HCT116 (cell line): ENCODE results near the gene CARD10. TPM values are rescaled to one million over a fixed set of nuclear protein-coding genes. Genes with fewer than 3 reads are reported as not detected.

Experiments used
- ATAC-seq: fragments of 200-7000 bp; cut with Tn5 transposase; 2 replicates; pipeline ENCODE4 v1.9.1; 2020; ENCODE audit warnings: mild to moderate bottlenecking, moderate library complexity
- BruUV-seq: library from RNA; stranded (reverse); fragments of 400-500 nt; replicated peaks from 2 replicates; lab custom pipeline; 2021; lab: Mats Ljungman, UMichigan
- CTCF ChIA-PET: fragments of 300-600 bp; sonication (Branson Sonifier 250); formaldehyde crosslinking; loops from one replicate; lab custom pipeline; 2021; ENCODE audit warnings: antibody characterized with exemption; lab: Charles Lee
- POLR2A ChIA-PET: fragments of 300-600, 350-600 bp; sonication (Branson Sonifier 250); formaldehyde crosslinking; loops from one replicate; lab custom pipeline; 2021; ENCODE audit warnings: antibody characterized with exemption; lab: Charles Lee
- RAD21 ChIA-PET, 2 experiments: fragments of 300-600 bp; sonication (Branson Sonifier 250); formaldehyde crosslinking; loops; one replicate each; lab custom pipeline; 2023; ENCODE audit warnings: low total read pairs in 2 of 2; ENCODE audit not compliant: uncharacterized antibody in 2 of 2, unreplicated experiment in 2 of 2, low non-redundant PET in 1 of 2; lab: Charles Lee
- DNase-seq: peaks from one replicate; pipeline ENCODE4 v3.0.0-alpha.2; 2010; ENCODE audit warnings: low read depth, low spot score
- H2AFZ ChIP-seq: fragments of 200-600 bp; shearing (Covaris generic), sonication (generic); 2 replicates; pipeline ENCODE4 v1.6.1; 2017; ENCODE audit warnings: low read depth, mixed run types, mixed read lengths, antibody characterized with exemption, low read length; ENCODE audit not compliant: poor library complexity, severe bottlenecking
- H3K27ac ChIP-seq: 2 replicates; pipeline ENCODE4 v1.5.1; 2012; ENCODE audit warnings: low read depth, low read length
- H3K27me3 ChIP-seq: fragments of 200-600 bp; sonication (generic); 2 replicates; pipeline ENCODE4 v1.6.1; 2016; ENCODE audit warnings: mixed run types, low read length, mixed read lengths; ENCODE audit not compliant: insufficient read depth
- H3K36me3 ChIP-seq, 2 experiments: fragments of 200-500 bp in 1 of 2; fragments of 200-600 bp in 1 of 2; sonication (Bioruptor generic) in 1 of 2; sonication (generic) in 1 of 2; 2 replicates each; pipeline versions ENCODE4 v1.5.1 to v1.6.1; 2014 to 2016; ENCODE audit warnings: low read length in 2 of 2, inconsistent platforms in 1 of 2, mixed read lengths in 1 of 2, mixed run types in 1 of 2; ENCODE audit not compliant: insufficient read depth in 2 of 2, control insufficient read depth in 1 of 2
- H3K4me1 ChIP-seq, 2 experiments: fragments of 200-600 bp in 1 of 2; sonication (generic) in 1 of 2; 2 replicates each; pipeline versions ENCODE4 v1.5.1 to v1.6.1; 2012 to 2017; ENCODE audit warnings: low read length in 2 of 2, inconsistent platforms in 1 of 2, mild to moderate bottlenecking in 1 of 2, mixed read lengths in 1 of 2, mixed run types in 1 of 2, moderate library complexity in 1 of 2; ENCODE audit not compliant: insufficient read depth in 2 of 2, control insufficient read depth in 1 of 2
- H3K4me2 ChIP-seq: fragments of 200-600 bp; sonication (generic); 2 replicates; pipeline ENCODE4 v1.6.1; 2017; ENCODE audit warnings: mixed run types, low read length, mixed read lengths
- H3K4me3 ChIP-seq, 2 experiments: fragments of 200-600 bp in 1 of 2; sonication (generic) in 1 of 2; replicated peaks in 1 of 2; 2 replicates each; pipeline ENCODE4 v1.5.1; 2011 to 2016; ENCODE audit warnings: low read length in 2 of 2, control low read depth in 1 of 2, low read depth in 1 of 2, mild to moderate bottlenecking in 1 of 2, mixed read lengths in 1 of 2, mixed run types in 1 of 2
- H3K79me2 ChIP-seq: fragments of 200-600 bp; sonication (generic); 2 replicates; pipeline ENCODE4 v1.6.1; 2017; ENCODE audit warnings: mild to moderate bottlenecking, mixed run types, low read length, moderate library complexity, mixed read lengths; ENCODE audit not compliant: insufficient read depth
- H3K9ac ChIP-seq: fragments of 200-600 bp; sonication (generic); 2 replicates; pipeline ENCODE4 v1.6.1; 2016; ENCODE audit warnings: low read length, mixed read lengths
- H3K9me2 ChIP-seq: fragments of 200-600 bp; sonication (generic), shearing (Covaris generic); 2 replicates; pipeline ENCODE4 v1.6.1; 2017; ENCODE audit warnings: mixed run types, mild to moderate bottlenecking, moderate library complexity; ENCODE audit not compliant: insufficient read depth
- H3K9me3 ChIP-seq, 2 experiments: fragments of 200-500 bp in 1 of 2; fragments of 200-600 bp in 1 of 2; sonication (Bioruptor generic) in 1 of 2; sonication (generic) in 1 of 2; 2 replicates each; pipeline ENCODE4 v1.6.1; 2014 to 2017; ENCODE audit warnings: low read length in 2 of 2, mixed read lengths in 2 of 2, inconsistent platforms in 1 of 2, low read depth in 1 of 2, mild to moderate bottlenecking in 1 of 2, mixed run types in 1 of 2, moderate library complexity in 1 of 2; ENCODE audit not compliant: control insufficient read depth in 1 of 2, insufficient read depth in 1 of 2
- H4K20me1 ChIP-seq: fragments of 200-600 bp; sonication (generic), shearing (Covaris generic); 2 replicates; pipeline ENCODE4 v1.6.1; 2017; ENCODE audit warnings: mixed run types, mild to moderate bottlenecking, moderate library complexity; ENCODE audit not compliant: insufficient read depth
- CBX3 ChIP-seq: IDR thresholded peaks from 2 replicates; pipeline ENCODE4 v1.6.1; 2012; ENCODE audit warnings: low read depth
- CEBPB ChIP-seq: IDR thresholded peaks from 2 replicates; pipeline ENCODE4 v1.6.1; 2012; ENCODE audit warnings: low read depth
- EGR1 ChIP-seq: IDR thresholded peaks from 2 replicates; pipeline ENCODE4 v1.6.1; 2012; ENCODE audit warnings: low read depth
- ELF1 ChIP-seq: IDR thresholded peaks from 2 replicates; pipeline ENCODE4 v1.6.1; 2012; ENCODE audit warnings: low read depth, borderline replicate concordance
- FOSL1 ChIP-seq: IDR thresholded peaks from 2 replicates; pipeline ENCODE4 v1.6.1; 2012; ENCODE audit warnings: low read depth
- JUND ChIP-seq: IDR thresholded peaks from 2 replicates; pipeline ENCODE4 v1.6.1; 2012
- POLR2A ChIP-seq: IDR thresholded peaks from 2 replicates; pipeline ENCODE4 v1.7.0; 2011; ENCODE audit warnings: borderline replicate concordance; ENCODE audit not compliant: insufficient read depth, insufficient read length; ENCODE audit errors: extremely low read depth
- RAD21 ChIP-seq: IDR thresholded peaks from 2 replicates; pipeline ENCODE4 v1.6.1; 2012; ENCODE audit warnings: low read depth, mild to moderate bottlenecking
- SIN3A ChIP-seq: IDR thresholded peaks from 2 replicates; pipeline ENCODE4 v1.6.1; 2012; ENCODE audit warnings: low read depth
- SP1 ChIP-seq: IDR thresholded peaks from 2 replicates; pipeline ENCODE4 v1.6.1; 2012; ENCODE audit warnings: low read depth
- SRF ChIP-seq: IDR thresholded peaks from 2 replicates; pipeline ENCODE4 v1.6.1; 2012; ENCODE audit warnings: low read depth
- YY1 ChIP-seq: IDR thresholded peaks from 2 replicates; pipeline ENCODE4 v1.6.1; 2011; ENCODE audit warnings: low read length, low read depth, moderate library complexity, mild to moderate bottlenecking; ENCODE audit not compliant: insufficient replicate concordance; ENCODE audit errors: extremely low read depth
- ZBTB33 ChIP-seq: IDR thresholded peaks from 2 replicates; pipeline ENCODE4 v1.6.1; 2011; ENCODE audit warnings: mild to moderate bottlenecking, low read length, moderate library complexity; ENCODE audit not compliant: insufficient replicate concordance; ENCODE audit errors: extremely low read depth
- intact Hi-C: fragments of 100-400 bp; cut with micrococcal nuclease; formaldehyde crosslinking; loops from 2 replicates; pipeline ENCODE4 v1.10.0; 2022
- total RNA-seq: library from RNA; stranded (reverse); gene quantifications from one replicate; pipeline ENCODE4 v1.2.1, GENCODE V29; 2021; ENCODE audit not compliant: unreplicated experiment
- TF ChIP-seq, protein P1 (sequence below): IDR thresholded peaks from 2 replicates; pipeline ENCODE4 v1.6.1; 2012
- TF ChIP-seq, protein P2 (sequence below), 3 experiments: fragments of 200-600 bp in 1 of 3; sonication (generic) in 1 of 3; IDR thresholded peaks in 2 of 3; conservative IDR thresholded peaks in 1 of 3; 2 replicates each; pipeline ENCODE4 v1.5.1; 2012 to 2017; ENCODE audit warnings: low read depth in 2 of 3, low read length in 2 of 3, antibody characterized with exemption in 1 of 3, borderline replicate concordance in 1 of 3, control low read depth in 1 of 3, mild to moderate bottlenecking in 1 of 3, mixed read lengths in 1 of 3, mixed run types in 1 of 3, moderate library complexity in 1 of 3; ENCODE audit not compliant: insufficient read depth in 1 of 3

The CARD10 gene
- total RNA-seq, 1 experiment from 2014 or later: 32.0 TPM

DNA sequence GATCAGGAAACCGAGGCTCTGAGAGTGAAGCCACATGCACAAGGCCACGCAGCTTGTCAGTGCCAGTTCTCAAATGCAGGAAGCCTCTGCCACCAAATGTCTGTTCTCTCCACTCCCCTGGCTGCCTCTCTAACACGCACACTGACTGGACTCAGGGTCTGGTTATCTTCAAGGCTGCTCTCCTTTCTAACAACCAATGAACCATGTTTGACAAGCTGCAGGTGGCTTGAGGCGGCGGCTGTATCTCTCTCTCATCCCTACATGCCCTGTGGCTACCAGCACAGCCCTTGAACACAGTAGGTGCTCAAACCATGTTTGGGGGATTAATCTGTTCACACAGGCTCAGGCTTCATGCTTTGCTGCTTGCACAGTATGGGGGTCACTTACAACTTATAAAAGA is 56.8 kb downstream of the CARD10 start (continued):
- TF ChIP-seq ZBTB33 (no peak), SIN3A (no peak), FOSL1 (no peak)
- TF ChIP-seq, all 23 proteins: peak for 0

DNA sequence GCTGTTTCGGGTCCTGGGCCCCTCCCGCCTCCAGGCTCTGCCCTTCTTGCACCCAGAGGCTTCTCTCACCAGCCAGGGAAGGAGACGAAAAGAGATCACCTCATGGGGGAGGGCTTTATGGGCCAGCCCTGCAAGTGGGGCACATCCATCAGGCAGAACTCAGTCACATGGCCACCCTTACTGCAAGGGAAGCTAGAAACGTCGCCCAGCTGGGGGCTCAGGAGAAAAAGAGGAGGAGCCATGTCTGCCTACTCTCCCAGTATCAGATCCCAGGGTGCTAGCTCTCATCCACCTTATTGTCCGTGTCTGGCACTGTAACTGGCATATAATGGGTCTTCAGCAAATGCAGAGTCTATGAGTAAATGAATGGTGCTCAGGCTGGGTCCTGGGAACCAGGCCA is 57.3 kb downstream of the CARD10 start:
- BruUV-seq: no TSS peak
- no peaks in the 10 kb centered on the region for H3K79me2 ChIP-seq
- no peaks in the 10 kb centered on the region for H3K9me2 ChIP-seq
- no peak overlapping the region for H3K4me3 ChIP-seq
- no peak overlapping the region for H3K27ac ChIP-seq
- DNase-seq (no peak), ATAC-seq (no peak)
- intact Hi-C loops: no loop called here
- H3K9ac ChIP-seq: no peak overlapping the region
- no peaks in the 10 kb centered on the region for H3K9me3 ChIP-seq
- ChIA-PET POLR2A (no interaction called here), CTCF (interaction anchor here (1.0 to 1.5 kb wide), 2 partner anchors 10 to 105 kb away, joined by 3 to 4 read pairs; no protein-coding TSS in a partner anchor)
- peaks cover 12 to 14% of the 10 kb centered on the region in 2 experiments; a peak in 3 of 4 replicates for H3K4me1 ChIP-seq
- no peaks in the 10 kb centered on the region; the same call in 1 of the 2 replicates for H3K27me3 ChIP-seq
- TF ChIP-seq, protein P1, sequence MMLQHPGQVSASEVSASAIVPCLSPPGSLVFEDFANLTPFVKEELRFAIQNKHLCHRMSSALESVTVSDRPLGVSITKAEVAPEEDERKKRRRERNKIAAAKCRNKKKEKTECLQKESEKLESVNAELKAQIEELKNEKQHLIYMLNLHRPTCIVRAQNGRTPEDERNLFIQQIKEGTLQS: no peak
- TF ChIP-seq POLR2A (no peak), CEBPB (no peak), EGR1 (no peak), SRF (no peak), JUND (no peak), YY1 (no peak), ELF1 (no peak), CBX3 (no peak), SP1 (no peak), RAD21 (no peak)
- TF ChIP-seq, protein P2, sequence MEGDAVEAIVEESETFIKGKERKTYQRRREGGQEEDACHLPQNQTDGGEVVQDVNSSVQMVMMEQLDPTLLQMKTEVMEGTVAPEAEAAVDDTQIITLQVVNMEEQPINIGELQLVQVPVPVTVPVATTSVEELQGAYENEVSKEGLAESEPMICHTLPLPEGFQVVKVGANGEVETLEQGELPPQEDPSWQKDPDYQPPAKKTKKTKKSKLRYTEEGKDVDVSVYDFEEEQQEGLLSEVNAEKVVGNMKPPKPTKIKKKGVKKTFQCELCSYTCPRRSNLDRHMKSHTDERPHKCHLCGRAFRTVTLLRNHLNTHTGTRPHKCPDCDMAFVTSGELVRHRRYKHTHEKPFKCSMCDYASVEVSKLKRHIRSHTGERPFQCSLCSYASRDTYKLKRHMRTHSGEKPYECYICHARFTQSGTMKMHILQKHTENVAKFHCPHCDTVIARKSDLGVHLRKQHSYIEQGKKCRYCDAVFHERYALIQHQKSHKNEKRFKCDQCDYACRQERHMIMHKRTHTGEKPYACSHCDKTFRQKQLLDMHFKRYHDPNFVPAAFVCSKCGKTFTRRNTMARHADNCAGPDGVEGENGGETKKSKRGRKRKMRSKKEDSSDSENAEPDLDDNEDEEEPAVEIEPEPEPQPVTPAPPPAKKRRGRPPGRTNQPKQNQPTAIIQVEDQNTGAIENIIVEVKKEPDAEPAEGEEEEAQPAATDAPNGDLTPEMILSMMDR (IDR thresholded peaks at IDR 0.05 in 2 of 3, conservative IDR thresholded peaks at IDR 0.05 in 1 of 3; ENCODE audit: borderline replicate concordance in 1 of 3, insufficient read depth in 1 of 3, low read depth in 2 of 3, low read length in 2 of 3): no peak
- TF ChIP-seq, all 23 proteins: peak for 0
- no peaks in the 10 kb centered on the region for H3K36me3 ChIP-seq
- H4K20me1 ChIP-seq: no peaks in the 10 kb centered on the region
- H3K4me2 ChIP-seq: no peak overlapping the region
- RAD21 ChIA-PET: no interaction called here
- H2AFZ ChIP-seq: no peak overlapping the region
